Measurements from ENCODE around the gene SORCS3.

The SORCS3 gene

GRCh38 chr10:104643303-104643663 lies 2.2 kb downstream of the SORCS3 start:
- DNase-seq (ENCODE audit: low read depth in 2 of 2), result no peak

- DNase-seq (ENCODE audit: low read depth in 2 of 2), result no peak
These were observed 5.1 kb downstream of the SORCS3 start for GRCh38 chr10:104646146-104646545.

DNA sequence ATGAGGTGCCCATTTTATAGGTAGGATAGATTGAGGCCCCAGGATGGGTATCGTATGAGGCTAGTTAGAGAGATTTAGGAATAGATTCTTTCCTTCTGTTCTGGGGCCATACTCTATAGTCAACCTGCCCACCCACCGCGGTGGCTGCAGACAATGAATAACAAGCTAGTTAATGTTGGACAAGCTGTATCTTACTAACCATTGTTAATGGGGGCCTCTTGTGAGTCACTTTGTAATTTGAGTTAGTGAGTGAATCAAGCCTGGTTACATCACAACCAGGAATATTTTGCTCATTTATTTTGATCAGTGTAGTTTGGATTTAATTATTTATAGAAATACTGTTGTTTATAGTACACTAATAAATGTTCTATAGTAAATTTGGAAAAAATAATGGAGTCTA lies 7.3 kb downstream of the SORCS3 start:
- DNase-seq (ENCODE audit: low read depth in 2 of 2), result no peak

- DNase-seq (ENCODE audit: low read depth in 2 of 2), result no peak
These were observed 9.0 kb downstream of the SORCS3 start for GRCh38 chr10:104650072-104650471.

- no peak for DNase-seq (ENCODE audit: low read depth in 2 of 2)
These were observed 9.7 kb downstream of the SORCS3 start for GRCh38 chr10:104650635-104651331.

GRCh38 chr10:104657036-104657435 lies 15.9 kb downstream of the SORCS3 start:
- DNase-seq (ENCODE audit: low read depth in 2 of 2), result no peak

DNA sequence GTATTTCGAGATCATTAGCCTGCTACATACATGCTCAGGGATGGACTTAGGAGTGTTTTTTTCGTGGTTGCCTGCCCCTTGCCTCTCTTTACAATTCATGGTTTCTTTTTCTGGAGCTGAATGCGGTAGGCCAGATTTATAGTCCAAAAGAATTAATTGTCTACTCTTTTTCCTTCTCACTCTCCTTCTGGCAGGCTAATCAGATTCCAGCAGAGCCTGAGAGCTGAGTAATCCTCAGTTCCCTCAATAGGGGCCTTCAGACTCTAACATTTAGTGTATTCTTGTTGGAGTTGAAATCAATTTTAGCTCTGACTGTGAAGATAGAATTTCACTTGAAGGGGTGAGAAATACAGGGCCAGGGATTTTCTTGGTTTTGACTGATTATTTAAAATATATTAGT lies 16.4 kb downstream of the SORCS3 start:
- DNase-seq (ENCODE audit: low read depth in 2 of 2), result no peak

GRCh38 chr10:104658067-104658466 lies 17.0 kb downstream of the SORCS3 start:
- no peak for DNase-seq (ENCODE audit: low read depth in 2 of 2)

- no peak for DNase-seq (ENCODE audit: low read depth in 2 of 2)
These were observed 18.7 kb downstream of the SORCS3 start for GRCh38 chr10:104659809-104660208.

DNA sequence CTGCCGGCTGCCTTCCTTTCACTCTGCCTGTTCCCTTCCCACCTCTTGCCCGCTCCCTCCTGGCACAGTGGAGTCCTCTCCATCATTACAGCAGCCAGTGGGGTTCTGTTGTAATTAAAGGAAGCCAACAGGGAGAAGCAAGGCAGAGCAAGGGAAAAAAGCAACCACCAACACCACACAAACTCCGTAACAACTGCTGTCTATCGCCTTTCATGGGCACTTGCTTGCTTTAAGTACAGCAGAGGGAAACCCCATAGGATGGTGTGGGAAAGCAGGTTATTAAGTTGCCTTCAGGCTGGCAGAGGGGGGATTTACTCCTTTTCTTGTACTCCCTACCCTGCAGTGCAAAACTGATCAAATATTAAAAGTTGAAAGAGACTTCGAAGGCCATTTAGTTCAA lies 22.0 kb downstream of the SORCS3 start:
- DNase-seq (ENCODE audit: low read depth in 2 of 2), result no peak

- DNase-seq (ENCODE audit: low read depth in 2 of 2), result no peak
These were observed 22.5 kb downstream of the SORCS3 start for GRCh38 chr10:104663563-104663962.

- no peak for DNase-seq (ENCODE audit: low read depth in 2 of 2)
These were observed 23.1 kb downstream of the SORCS3 start for GRCh38 chr10:104664205-104664604.

- DNase-seq (ENCODE audit: low read depth in 2 of 2), result no peak
These were observed 24.1 kb downstream of the SORCS3 start for GRCh38 chr10:104665174-104665573.

DNA sequence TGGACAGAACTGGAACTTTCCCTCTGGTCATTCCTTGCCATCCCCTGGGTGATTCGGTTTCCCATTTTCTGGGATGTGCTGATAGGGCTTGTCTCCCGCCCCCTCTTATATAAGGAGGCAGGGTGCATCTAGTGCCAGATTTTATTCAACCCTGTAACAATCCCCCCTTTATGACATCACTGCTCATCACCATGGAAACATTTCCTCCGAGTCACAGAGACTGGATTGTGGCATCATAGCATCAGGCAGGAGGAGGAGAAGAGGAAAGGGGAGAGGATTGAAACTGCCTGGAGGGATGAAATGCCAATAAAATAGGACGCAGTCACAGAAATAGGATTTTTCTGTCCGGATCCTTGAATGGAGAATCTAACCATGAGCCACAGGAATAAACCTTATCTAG lies 25.0 kb downstream of the SORCS3 start:
- DNase-seq (ENCODE audit: low read depth in 2 of 2), result no peak

DNA sequence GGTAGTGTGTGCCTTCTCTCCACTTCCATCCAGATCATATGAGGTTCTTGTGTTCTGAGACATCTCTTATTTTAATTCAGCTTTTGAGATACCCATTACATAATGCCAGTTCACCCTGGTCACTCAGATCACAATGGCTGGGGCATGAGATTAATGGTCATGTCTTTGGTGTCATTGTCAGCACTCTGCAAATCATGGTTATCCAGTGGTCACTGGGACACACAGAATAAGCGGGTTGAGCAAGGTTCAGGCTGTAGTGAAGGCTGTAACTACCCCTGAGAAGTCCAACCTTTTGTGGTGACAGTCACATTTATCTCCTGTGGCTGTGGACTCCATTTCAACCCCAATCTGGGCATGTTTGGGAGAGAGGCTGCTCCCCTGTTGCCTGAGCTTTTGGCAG lies 35.8 kb downstream of the SORCS3 start:
- no peak for DNase-seq (ENCODE audit: low read depth in 2 of 2)

DNA sequence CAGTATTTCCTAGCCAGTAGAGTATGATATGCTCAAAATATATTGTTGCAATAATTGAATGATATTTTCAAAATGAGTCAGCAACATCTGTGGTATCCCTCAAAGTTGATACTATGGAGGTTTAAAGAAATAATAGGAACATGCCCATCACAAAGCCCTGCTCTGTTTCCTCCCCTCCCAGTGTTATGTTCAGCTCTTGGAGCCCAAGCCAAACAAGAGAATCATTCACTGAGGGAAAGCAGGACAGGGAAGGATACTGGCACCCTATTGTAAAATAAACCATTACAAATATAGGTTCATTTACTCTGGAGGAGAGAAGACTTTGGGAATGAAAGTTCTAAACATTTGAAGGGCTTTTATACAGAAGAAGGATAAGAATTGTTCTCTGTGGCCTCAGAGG lies 37.6 kb downstream of the SORCS3 start:
- no peak for DNase-seq (ENCODE audit: low read depth in 2 of 2)

- no peak for DNase-seq (ENCODE audit: low read depth in 2 of 2)
These were observed 39.6 kb downstream of the SORCS3 start for GRCh38 chr10:104680467-104681401.

GRCh38 chr10:104681485-104681884 lies 40.4 kb downstream of the SORCS3 start:
- no peak for DNase-seq (ENCODE audit: low read depth in 2 of 2)

DNA sequence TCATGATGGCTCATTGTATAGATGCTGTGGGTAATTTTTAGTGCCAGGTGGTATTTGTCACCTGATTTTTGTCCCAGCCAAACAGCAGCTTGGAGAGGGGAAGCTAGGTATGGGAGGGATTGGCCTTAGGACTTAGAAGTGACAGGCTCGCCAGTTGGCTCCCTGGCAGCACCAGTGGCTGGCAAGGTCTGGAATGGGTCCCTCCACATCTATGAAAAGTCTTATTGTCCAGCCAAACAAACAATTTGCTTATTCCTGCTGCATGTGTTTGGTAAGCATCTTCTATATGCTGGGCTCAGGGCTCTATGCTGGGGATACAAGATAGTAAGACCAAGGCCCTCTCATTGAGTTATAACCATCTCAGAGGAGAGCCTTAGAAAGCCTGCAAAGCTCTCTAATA lies 42.5 kb downstream of the SORCS3 start:
- DNase-seq (ENCODE audit: low read depth in 2 of 2), result no peak

DNA sequence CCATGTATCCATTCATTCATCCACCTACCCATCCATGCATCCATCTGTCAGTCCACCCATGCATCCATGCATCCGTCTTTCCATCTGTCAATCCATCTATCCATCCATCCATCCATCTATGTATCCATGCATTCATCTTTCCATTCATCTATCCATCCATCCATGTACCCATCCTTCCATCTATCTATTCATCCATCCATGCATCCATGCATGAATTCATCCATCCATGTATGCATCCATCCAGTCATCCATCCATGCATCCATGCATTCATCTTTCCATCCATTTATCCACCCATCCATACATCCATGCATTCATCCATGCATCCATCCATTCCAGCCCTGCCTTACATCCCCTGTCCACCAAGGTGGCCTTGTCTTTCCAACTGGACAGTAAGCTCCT lies 45.7 kb downstream of the SORCS3 start:
- DNase-seq (ENCODE audit: low read depth in 2 of 2), result no peak

GRCh38 chr10:104688251-104689042 lies 47.4 kb downstream of the SORCS3 start:
- no peak for DNase-seq (ENCODE audit: low read depth in 2 of 2)

DNA sequence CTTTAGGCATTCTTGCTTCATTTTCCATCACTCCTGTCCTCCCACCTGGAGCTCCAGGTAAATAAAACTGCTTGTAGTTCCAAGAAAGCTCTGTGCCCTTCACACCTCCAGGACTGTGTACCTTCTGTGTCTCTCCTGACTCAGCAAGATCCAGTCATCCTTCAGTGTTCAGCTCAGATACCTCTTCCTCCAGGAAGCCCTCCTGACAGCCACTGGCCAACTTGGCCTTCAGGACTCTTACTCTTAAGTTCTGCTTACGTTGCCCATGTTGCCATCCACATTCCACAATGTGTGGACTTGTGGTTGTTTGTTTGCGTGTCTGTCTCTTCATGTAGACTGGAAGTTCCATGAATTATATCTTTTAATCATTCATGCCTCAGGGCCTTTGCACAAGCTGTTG lies 48.0 kb downstream of the SORCS3 start:
- no peak for DNase-seq (ENCODE audit: low read depth in 2 of 2)

All from stimulated activated CD8-positive, alpha-beta memory T cell treated with anti-CD3 and anti-CD28 coated beads, Interleukin-2, amount 100 ng/mL, for 1 hour (primary cell).